ACC112 (cell line): ENCODE data around the gene FIBP.

Experiments used
- H2AFZ ChIP-seq: fragments of 200-600 bp; sonication (generic); one replicate; pipeline ENCODE4 v1.6.0; 2017; ENCODE audit warnings: antibody characterized with exemption, low read length; ENCODE audit not compliant: unreplicated experiment
- H3K27ac ChIP-seq: fragments of 200-600 bp; sonication (generic); 2 replicates; pipeline ENCODE4 v1.5.1; 2014; ENCODE audit warnings: low read depth, mild to moderate bottlenecking, antibody characterized with exemption, low read length, moderate library complexity
- H3K27me3 ChIP-seq: fragments of 200-600 bp; sonication (generic); 2 replicates; pipeline ENCODE4 v1.6.1; 2014; ENCODE audit warnings: mild to moderate bottlenecking, antibody characterized with exemption, low read length, moderate library complexity, mixed read lengths; ENCODE audit not compliant: insufficient read depth
- H3K36me3 ChIP-seq: fragments of 200-600 bp; sonication (generic); 2 replicates; pipeline ENCODE4 v1.6.1; 2016; ENCODE audit warnings: mild to moderate bottlenecking, antibody characterized with exemption, low read length, moderate library complexity, mixed read lengths; ENCODE audit not compliant: insufficient read depth
- H3K4me1 ChIP-seq: fragments of 200-600 bp; sonication (generic); one replicate; pipeline ENCODE4 v1.6.1; 2016; ENCODE audit warnings: low read length, mixed read lengths; ENCODE audit not compliant: insufficient read depth, unreplicated experiment, control insufficient read depth
- H3K4me3 ChIP-seq: fragments of 200-600 bp; sonication (generic); 2 replicates; pipeline ENCODE4 v1.5.1; 2014; ENCODE audit warnings: mild to moderate bottlenecking, low read depth, low read length
- H3K79me2 ChIP-seq: fragments of 200-600 bp; sonication (generic); one replicate; pipeline ENCODE4 v1.6.0; 2016; ENCODE audit warnings: low read length; ENCODE audit not compliant: control insufficient read depth, unreplicated experiment, insufficient read depth

Gene FIBP

GRCh38 chr11:65870307-65870658 is 18.0 kb downstream of the FIBP start:
- Histone ChIP-seq H3K4me3 (peak overlapping the region; percentile 73), H2AFZ (no peak overlapping the region), H3K36me3 (peaks cover 20% of the 10 kb centered on the region; the same call in 1 of the 2 replicates), H3K27me3 (no peaks in the 10 kb centered on the region), H3K27ac (no peak overlapping the region), H3K4me1 (peaks cover 27% of the 10 kb centered on the region), H3K79me2 (peaks cover 17% of the 10 kb centered on the region)

- Histone ChIP-seq H3K4me1 (peaks cover 27% of the 10 kb centered on the region), H3K4me3 (no peak overlapping the region; the same call in 1 of the 2 replicates), H3K79me2 (peaks cover 17% of the 10 kb centered on the region), H3K27ac (no peak overlapping the region), H3K36me3 (peaks cover 20% of the 10 kb centered on the region; the same call in 1 of the 2 replicates), H2AFZ (no peak overlapping the region), H3K27me3 (no peaks in the 10 kb centered on the region)
These were observed 18.5 kb downstream of the FIBP start for GRCh38 chr11:65869643-65870306.

- H3K36me3 ChIP-seq, result peaks cover 26% of the 10 kb centered on the region; the same call in 1 of the 2 replicates
- H3K4me1 ChIP-seq, result peaks cover 27% of the 10 kb centered on the region
These were observed 19.4 kb downstream of the FIBP start for GRCh38 chr11:65868907-65869306.

GRCh38 chr11:65868076-65868667 is 20.1 kb downstream of the FIBP start:
- Histone ChIP-seq H3K4me1 (peaks cover 25% of the 10 kb centered on the region), H3K36me3 (peaks cover 26% of the 10 kb centered on the region; the same call in 1 of the 2 replicates), H3K79me2 (peaks cover 20% of the 10 kb centered on the region), H2AFZ (no peak overlapping the region), H3K27me3 (no peaks in the 10 kb centered on the region), H3K27ac (no peak overlapping the region), H3K4me3 (no peak overlapping the region)

More at GRCh38 chr11:65868907-65869306, 19.4 kb downstream of the FIBP start:
- Histone ChIP-seq H3K4me3 (no peak overlapping the region), H3K79me2 (peaks cover 17% of the 10 kb centered on the region), H2AFZ (no peak overlapping the region), H3K27ac (no peak overlapping the region), H3K27me3 (no peaks in the 10 kb centered on the region)

- peaks cover 26% of the 10 kb centered on the region for H3K79me2 ChIP-seq
- no peak overlapping the region for H3K4me3 ChIP-seq
- peaks cover 28% of the 10 kb centered on the region for H3K4me1 ChIP-seq
- peaks cover 26% of the 10 kb centered on the region; the same call in 1 of the 2 replicates for H3K36me3 ChIP-seq
- no peaks in the 10 kb centered on the region for H3K27me3 ChIP-seq
- H3K27ac ChIP-seq, result no peak overlapping the region
- no peak overlapping the region for H2AFZ ChIP-seq
These were observed 20.8 kb downstream of the FIBP start for GRCh38 chr11:65867284-65868071.

- peaks cover 33% of the 10 kb centered on the region for H3K4me1 ChIP-seq
- H3K4me3 ChIP-seq, result no peak overlapping the region
- H3K36me3 ChIP-seq, result peaks cover 26% of the 10 kb centered on the region; the same call in 1 of the 2 replicates
- H2AFZ ChIP-seq, result no peak overlapping the region
- peaks cover 26% of the 10 kb centered on the region for H3K79me2 ChIP-seq
- no peak overlapping the region for H3K27ac ChIP-seq
- H3K27me3 ChIP-seq, result no peaks in the 10 kb centered on the region
These were observed 21.6 kb downstream of the FIBP start for GRCh38 chr11:65866509-65867283.

- Histone ChIP-seq H3K4me3 (no peak overlapping the region), H3K36me3 (peaks cover 26% of the 10 kb centered on the region; the same call in 1 of the 2 replicates), H2AFZ (no peak overlapping the region), H3K79me2 (peaks cover 22% of the 10 kb centered on the region), H3K27me3 (no peaks in the 10 kb centered on the region), H3K4me1 (peaks cover 26% of the 10 kb centered on the region), H3K27ac (no peak overlapping the region)
These were observed 22.6 kb downstream of the FIBP start for GRCh38 chr11:65865550-65866172.

GRCh38 chr11:65864706-65865471 is 23.4 kb downstream of the FIBP start:
- H2AFZ ChIP-seq, result no peak overlapping the region
- H3K4me3 ChIP-seq, result no peak overlapping the region
- H3K27ac ChIP-seq, result no peak overlapping the region
- H3K36me3 ChIP-seq, result peaks cover 26% of the 10 kb centered on the region; the same call in 1 of the 2 replicates
- peaks cover 20% of the 10 kb centered on the region for H3K4me1 ChIP-seq
- H3K27me3 ChIP-seq, result no peaks in the 10 kb centered on the region
- H3K79me2 ChIP-seq, result peaks cover 21% of the 10 kb centered on the region

GRCh38 chr11:65863889-65864705 is 24.2 kb downstream of the FIBP start:
- Histone ChIP-seq H2AFZ (no peak overlapping the region), H3K36me3 (peaks cover 26% of the 10 kb centered on the region; the same call in 1 of the 2 replicates), H3K4me1 (peaks cover 23% of the 10 kb centered on the region), H3K4me3 (no peak overlapping the region), H3K79me2 (peaks cover 21% of the 10 kb centered on the region), H3K27me3 (no peaks in the 10 kb centered on the region), H3K27ac (no peak overlapping the region)
